Uterus (tissue), 2 donors: ENCODE measurements around the gene THBS3.

Source experiments
- CTCF ChIP-seq, 4 experiments: fragments of 200-600 bp in 2 of 4; fragments of 450-650 bp in 2 of 4; sonication (generic) in 2 of 4; IDR thresholded peaks; one replicate each; pipeline ENCODE4 v1.5.1; 2016 to 2019; ENCODE audit warnings: antibody characterized with exemption in 4 of 4, mild to moderate bottlenecking in 2 of 4, moderate library complexity in 1 of 4
- POLR2A ChIP-seq, 2 donors: fragments of 450-650 bp; IDR thresholded peaks; one replicate each; pipeline ENCODE4 v1.6.1; 2016; ENCODE audit warnings: antibody characterized with exemption in 2 of 2, mild to moderate bottlenecking in 1 of 2, moderate library complexity in 1 of 2

DNA sequence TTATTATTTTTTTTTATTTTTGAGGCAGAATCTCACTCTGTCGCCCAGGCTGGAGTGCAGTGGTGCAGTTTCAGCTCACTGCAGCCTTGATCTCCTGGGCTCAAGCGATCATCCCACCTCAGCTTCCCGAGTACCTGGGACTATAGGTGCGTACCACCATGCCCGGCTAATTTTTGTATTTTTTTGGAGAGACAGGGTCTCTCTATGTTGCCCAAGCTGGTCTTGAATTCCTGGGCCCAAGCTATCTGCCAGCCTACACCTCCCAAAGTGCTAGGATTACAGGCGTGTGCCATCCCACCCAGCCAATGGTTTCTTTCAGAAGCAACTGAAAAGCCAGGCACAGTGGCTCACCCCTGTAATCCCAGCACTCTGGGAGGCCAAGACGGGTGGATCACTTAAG, 36.9 kb downstream of the THBS3 start:
- no peak for TF ChIP-seq CTCF (IDR thresholded peaks at IDR 0.05)
- no peak for TF ChIP-seq POLR2A (IDR thresholded peaks at IDR 0.05)
